BJ (cell line): ENCODE results near the gene FIS1. TPM values are rescaled to one million over a fixed set of nuclear protein-coding genes. Genes with fewer than 3 reads are reported as not detected.

Source experiments
- CTCF ChIA-PET: fragments of 350-600 bp; formaldehyde crosslinking; extraction: SDS; loops from one replicate; lab custom pipeline; 2021; ENCODE audit warnings: antibody characterized with exemption, inconsistent platforms; lab: Yijun Ruan, JAX
- POLR2A ChIA-PET: fragments of 300-600 bp; sonication (Branson Sonifier 250); formaldehyde crosslinking; extraction: SDS; loops from one replicate; lab custom pipeline; 2021; ENCODE audit warnings: antibody characterized with exemption; lab: Charles Lee
- DNase-seq: peaks from one replicate; pipeline ENCODE4 v3.0.0-alpha.2; 2011; ENCODE audit warnings: low read depth
- H3K27me3 ChIP-seq: 2 replicates; pipeline ENCODE4 v1.6.0; 2011; ENCODE audit warnings: low read length; ENCODE audit not compliant: control insufficient read depth, insufficient read depth
- H3K36me3 ChIP-seq: 2 replicates; pipeline ENCODE4 v1.5.1; 2011; ENCODE audit warnings: low read length; ENCODE audit not compliant: control insufficient read depth, insufficient read depth
- H3K4me3 ChIP-seq: 2 replicates; pipeline ENCODE4 v1.5.1; 2011; ENCODE audit warnings: low read depth, mild to moderate bottlenecking, control low read depth, low read length
- polyA plus RNA-seq: library from polyadenylated mRNA; depleted of rRNA; stranded (reverse); fragments of >200 nt; gene quantifications from 2 replicates; pipeline ENCODE4 v1.2.3, GENCODE V29; 2011
- TF ChIP-seq, protein P1 (sequence below): IDR thresholded peaks from 2 replicates; pipeline ENCODE4 v1.5.1; 2011; ENCODE audit warnings: low read depth, mild to moderate bottlenecking, control low read depth, inconsistent platforms, low read length, moderate library complexity; ENCODE audit not compliant: insufficient read depth

FIS1 gene
- polyA plus RNA-seq, 1 experiment, result 329 TPM

DNA sequence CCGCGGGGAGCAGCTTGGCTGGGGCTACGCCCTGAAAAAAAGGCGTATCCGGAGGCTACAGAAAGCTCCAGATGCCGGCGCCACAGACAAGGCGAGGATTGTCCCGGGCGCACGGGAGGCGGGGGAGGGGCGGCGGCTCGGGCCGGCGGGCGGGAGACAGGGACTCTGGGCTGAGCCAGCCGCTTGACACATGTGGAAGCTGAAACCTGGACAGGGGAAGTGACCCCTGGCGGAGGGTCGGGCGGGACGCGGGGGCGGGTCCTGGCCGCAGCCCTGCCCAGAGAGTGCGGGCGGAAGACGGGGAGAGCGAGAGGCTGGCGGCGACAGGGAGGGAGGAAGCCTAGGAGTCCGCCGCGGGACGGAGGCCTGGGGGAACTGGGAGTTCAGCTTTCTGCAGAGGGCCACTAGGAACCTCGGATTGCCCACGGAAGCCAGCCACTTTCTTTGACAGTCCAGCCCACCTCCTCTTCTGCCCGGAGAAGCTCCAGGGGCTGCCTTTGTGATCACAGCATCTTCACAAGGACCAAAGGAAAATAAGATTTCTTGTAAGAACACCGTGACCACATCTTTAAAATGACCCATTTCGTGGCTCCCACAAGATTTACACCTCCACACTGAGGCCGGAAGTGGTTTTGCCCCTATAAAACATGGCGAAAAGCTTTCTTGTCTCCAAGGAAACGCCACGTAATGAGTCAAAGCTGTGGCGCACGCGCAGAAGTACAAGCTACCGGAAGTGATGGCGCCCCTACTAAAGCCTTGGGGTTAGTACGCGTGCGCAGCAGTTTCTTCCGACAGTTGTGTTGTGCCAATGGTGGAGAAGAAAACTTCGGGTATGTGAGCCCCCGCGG is 27.3 kb downstream of the FIS1 start, which contains the start of the genes PLOD3 and ZNHIT1:
Gene PLOD3, minus strand, starts transcription at position 194 of the 848 bp plus-strand sequence. CDS start 307 bp downstream, outside the sequence.
Gene ZNHIT1, plus strand, starts transcription at position 778 of the 848 bp plus-strand sequence. Its CDS starts 31 bp downstream, at position 809.
- POLR2A ChIA-PET, result interaction anchor here (0.6 to 1.1 kb wide), 4 partner anchors 20 to 336 kb away, joined by 3 to 6 read pairs (median 3); partner anchors contain the start of genes CLDN15, SERPINE1 and VGF
- DNase-seq, result peak; percentile 88
- H3K36me3 ChIP-seq, result peaks cover 5% of the 10 kb centered on the region
- TF ChIP-seq, protein P1, sequence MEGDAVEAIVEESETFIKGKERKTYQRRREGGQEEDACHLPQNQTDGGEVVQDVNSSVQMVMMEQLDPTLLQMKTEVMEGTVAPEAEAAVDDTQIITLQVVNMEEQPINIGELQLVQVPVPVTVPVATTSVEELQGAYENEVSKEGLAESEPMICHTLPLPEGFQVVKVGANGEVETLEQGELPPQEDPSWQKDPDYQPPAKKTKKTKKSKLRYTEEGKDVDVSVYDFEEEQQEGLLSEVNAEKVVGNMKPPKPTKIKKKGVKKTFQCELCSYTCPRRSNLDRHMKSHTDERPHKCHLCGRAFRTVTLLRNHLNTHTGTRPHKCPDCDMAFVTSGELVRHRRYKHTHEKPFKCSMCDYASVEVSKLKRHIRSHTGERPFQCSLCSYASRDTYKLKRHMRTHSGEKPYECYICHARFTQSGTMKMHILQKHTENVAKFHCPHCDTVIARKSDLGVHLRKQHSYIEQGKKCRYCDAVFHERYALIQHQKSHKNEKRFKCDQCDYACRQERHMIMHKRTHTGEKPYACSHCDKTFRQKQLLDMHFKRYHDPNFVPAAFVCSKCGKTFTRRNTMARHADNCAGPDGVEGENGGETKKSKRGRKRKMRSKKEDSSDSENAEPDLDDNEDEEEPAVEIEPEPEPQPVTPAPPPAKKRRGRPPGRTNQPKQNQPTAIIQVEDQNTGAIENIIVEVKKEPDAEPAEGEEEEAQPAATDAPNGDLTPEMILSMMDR, result no peak; the same call in 1 of the 2 replicates
- CTCF ChIA-PET, result interaction anchor here (1.2 to 2.7 kb wide), 10 partner anchors 9 to 79 kb away, joined by 3 to 22 read pairs (median 6); no protein-coding TSS in a partner anchor
- H3K27me3 ChIP-seq, result no peaks in the 10 kb centered on the region
- peak within 1 kb of the TSS; percentile 63 for H3K4me3 ChIP-seq

GRCh38 chr7:101216860-101217387 is 28.0 kb downstream of the FIS1 start:
- CTCF ChIA-PET, result interaction anchor here (0.6 to 2.7 kb wide), 10 partner anchors 10 to 79 kb away, joined by 3 to 22 read pairs (median 6); no protein-coding TSS in a partner anchor
- POLR2A ChIA-PET, result interaction anchor here (0.6 to 1.1 kb wide), 3 partner anchors 20 to 337 kb away, joined by 3 to 6 read pairs (median 3); partner anchors contain the start of genes CLDN15 and SERPINE1

DNA sequence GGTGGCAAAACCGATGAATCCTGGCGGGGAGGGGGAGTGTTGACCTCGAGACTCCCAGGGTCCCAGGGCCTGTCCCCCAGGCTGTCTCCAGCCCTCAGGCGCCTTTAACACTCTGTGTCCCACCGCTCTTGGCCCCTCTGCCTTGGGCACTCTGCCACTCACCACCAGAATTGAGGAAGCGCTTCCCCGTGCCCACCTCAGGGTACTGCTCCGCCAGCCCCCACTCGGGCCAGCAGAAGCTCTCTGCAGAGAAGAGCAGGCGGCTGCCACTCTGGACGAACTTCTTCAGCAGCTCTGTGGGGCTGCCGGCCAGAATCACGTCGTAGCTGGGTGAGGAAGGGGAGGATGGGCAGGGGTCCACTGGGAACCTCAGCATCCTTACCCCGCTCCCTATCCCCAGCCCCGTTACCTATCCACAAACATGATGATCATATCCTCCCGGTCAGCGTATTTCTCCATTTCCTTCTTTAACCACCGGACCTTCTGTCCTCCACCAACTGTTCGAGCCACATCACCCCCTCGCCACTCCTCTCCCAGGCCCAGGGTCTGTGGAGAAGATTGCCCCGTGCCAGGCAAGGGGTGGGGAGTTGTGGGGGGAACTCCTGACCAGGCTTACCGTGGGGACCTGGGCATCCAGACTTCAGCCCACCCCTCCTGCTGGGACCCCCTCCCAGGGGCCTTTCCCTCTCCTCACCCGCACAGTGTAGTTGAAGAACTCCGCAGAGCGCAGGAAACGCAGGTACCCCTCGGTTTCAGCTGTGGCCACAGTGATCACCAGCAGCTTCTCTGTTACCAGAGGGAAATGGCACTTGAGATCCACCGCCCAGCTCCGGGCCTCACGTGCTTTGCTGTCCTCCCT is 28.7 kb downstream of the FIS1 start:
- no peak for DNase-seq
- no peaks in the 10 kb centered on the region for H3K27me3 ChIP-seq
- ChIA-PET POLR2A (no interaction called here), CTCF (interaction anchor here (0.6 to 2.7 kb wide), 9 partner anchors 11 to 79 kb away, joined by 3 to 14 read pairs (median 5); no protein-coding TSS in a partner anchor)
- TF ChIP-seq, protein P1, result no peak
- H3K36me3 ChIP-seq, result peaks cover 15% of the 10 kb centered on the region
- peak overlapping the region; percentile 63 for H3K4me3 ChIP-seq

More at GRCh38 chr7:101216860-101217387, 28.0 kb downstream of the FIS1 start:
- Histone ChIP-seq H3K27me3 (no peaks in the 10 kb centered on the region), H3K4me3 (peak overlapping the region; percentile 63), H3K36me3 (peaks cover 8% of the 10 kb centered on the region)
- TF ChIP-seq, protein P1, result 0 out of 2 replicates have a peak, but pooled peaks have one; percentile 12
- DNase-seq, result no peak

GRCh38 chr7:101212014-101212413 is 32.9 kb downstream of the FIS1 start:
- TF ChIP-seq, protein P1, result no peak
- no peak for DNase-seq
- H3K27me3 ChIP-seq, result no peaks in the 10 kb centered on the region
- H3K36me3 ChIP-seq, result peaks cover 34% of the 10 kb centered on the region
- CTCF ChIA-PET, result interaction anchor here (0.9 kb wide), 1 partner anchor 17 kb away, joined by 4 read pairs; no protein-coding TSS in a partner anchor
- H3K4me3 ChIP-seq, result no peak overlapping the region
- POLR2A ChIA-PET, result no interaction called here
